Urinary bladder (tissue), 4 donors: ENCODE data around the gene SH3BP1. TPM values are rescaled to one million over a fixed set of nuclear protein-coding genes. Genes with fewer than 3 reads are reported as not detected.
"Not testable (repeated sequence)": the region's sequence is repeated elsewhere in the genome, so short reads cannot be mapped to it uniquely, and the experiment has no call there.

Experiments
- DNase-seq: peaks from one replicate; pipeline ENCODE4 v3.0.0-alpha.2; 2015; ENCODE audit errors: extremely low spot score
- H3K27ac ChIP-seq: one replicate; pipeline ENCODE4 v1.5.1; 2013; ENCODE audit warnings: low read depth, mild to moderate bottlenecking, moderate library complexity
- H3K36me3 ChIP-seq: one replicate; pipeline ENCODE4 v1.6.1; 2013; ENCODE audit warnings: mild to moderate bottlenecking, moderate library complexity; ENCODE audit not compliant: insufficient read depth
- H3K4me1 ChIP-seq: one replicate; pipeline ENCODE4 v1.6.1; 2013; ENCODE audit warnings: mild to moderate bottlenecking, moderate library complexity; ENCODE audit not compliant: insufficient read depth
- H3K4me3 ChIP-seq: one replicate; pipeline ENCODE4 v1.5.1; 2013; ENCODE audit warnings: low read depth, low read length
- WGBS: extraction: QIAGEN DNeasy Blood & Tissue Kit; methylation state at CpG from one replicate; pipeline ENCODE4 v1.1.7; 2013; 5-methylcytosine and 5-hydroxymethylcytosine counted together
- polyA plus RNA-seq: library from polyadenylated mRNA; stranded (reverse); fragments of 200-250 nt; gene quantifications from one replicate; pipeline ENCODE4 v1.2.3, GENCODE V29; 2013
- total RNA-seq: library from RNA; depleted of rRNA; stranded (reverse); fragments of >200 nt; gene quantifications from one replicate; pipeline ENCODE4 v1.2.3, GENCODE V29; 2014
- donor health status: healthy with polysubstance abuse.
- donor health status: healthy.

The SH3BP1 gene, protein sequence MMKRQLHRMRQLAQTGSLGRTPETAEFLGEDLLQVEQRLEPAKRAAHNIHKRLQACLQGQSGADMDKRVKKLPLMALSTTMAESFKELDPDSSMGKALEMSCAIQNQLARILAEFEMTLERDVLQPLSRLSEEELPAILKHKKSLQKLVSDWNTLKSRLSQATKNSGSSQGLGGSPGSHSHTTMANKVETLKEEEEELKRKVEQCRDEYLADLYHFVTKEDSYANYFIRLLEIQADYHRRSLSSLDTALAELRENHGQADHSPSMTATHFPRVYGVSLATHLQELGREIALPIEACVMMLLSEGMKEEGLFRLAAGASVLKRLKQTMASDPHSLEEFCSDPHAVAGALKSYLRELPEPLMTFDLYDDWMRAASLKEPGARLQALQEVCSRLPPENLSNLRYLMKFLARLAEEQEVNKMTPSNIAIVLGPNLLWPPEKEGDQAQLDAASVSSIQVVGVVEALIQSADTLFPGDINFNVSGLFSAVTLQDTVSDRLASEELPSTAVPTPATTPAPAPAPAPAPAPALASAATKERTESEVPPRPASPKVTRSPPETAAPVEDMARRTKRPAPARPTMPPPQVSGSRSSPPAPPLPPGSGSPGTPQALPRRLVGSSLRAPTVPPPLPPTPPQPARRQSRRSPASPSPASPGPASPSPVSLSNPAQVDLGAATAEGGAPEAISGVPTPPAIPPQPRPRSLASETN
- 10.9 TPM for total RNA-seq
- 11.3 TPM for polyA plus RNA-seq

DNA sequence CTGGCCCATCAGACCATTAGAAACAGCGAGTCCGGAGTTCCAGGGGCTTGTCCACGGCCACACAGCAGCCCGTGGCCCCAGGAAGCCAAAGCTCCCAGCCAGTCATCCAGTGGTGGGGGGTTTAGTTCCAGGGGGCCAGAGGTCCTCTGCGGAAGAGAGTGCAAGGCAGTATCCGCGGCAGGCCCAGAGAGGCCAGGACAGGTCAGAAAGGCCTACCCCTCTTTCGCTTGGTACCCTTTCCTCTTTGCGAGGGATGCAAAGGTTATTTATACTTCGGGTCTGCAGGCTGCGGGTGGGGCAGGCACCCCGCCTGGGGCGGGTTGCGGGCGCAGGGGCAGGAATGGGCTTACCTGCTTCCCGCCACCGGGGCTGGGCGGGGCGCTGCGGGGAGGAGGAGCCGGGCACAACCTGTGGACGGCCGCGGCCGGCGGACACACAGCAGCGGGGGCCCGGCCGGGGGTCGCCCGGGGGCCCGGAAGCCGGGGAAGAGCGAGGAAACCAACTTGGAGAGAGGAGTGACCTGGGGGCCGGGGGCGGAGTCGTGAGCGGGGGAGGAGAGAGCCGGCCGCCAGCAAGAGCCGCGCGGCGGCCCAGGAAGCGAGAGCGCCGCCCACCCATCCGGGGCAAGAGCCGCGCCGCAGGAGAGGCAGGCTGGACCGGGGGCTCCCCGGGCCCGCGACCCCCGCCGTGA, at the start of gene SH3BP1:
TSS of gene SH3BP1 (plus strand) at position 600 of the 691 bp plus-strand sequence. CDS start 119 bp downstream, outside the sequence.
- peak within 1 kb of the TSS; percentile 81 for H3K27ac ChIP-seq
- H3K36me3 ChIP-seq = no peaks in the 10 kb centered on the region
- WGBS = 5% methylated on average over 57 of the region's 57 CpGs
- no peaks in the 10 kb centered on the region for H3K4me1 ChIP-seq
- DNase-seq = peak; percentile 37
- H3K4me3 ChIP-seq = peak within 1 kb of the TSS; percentile 67

DNA sequence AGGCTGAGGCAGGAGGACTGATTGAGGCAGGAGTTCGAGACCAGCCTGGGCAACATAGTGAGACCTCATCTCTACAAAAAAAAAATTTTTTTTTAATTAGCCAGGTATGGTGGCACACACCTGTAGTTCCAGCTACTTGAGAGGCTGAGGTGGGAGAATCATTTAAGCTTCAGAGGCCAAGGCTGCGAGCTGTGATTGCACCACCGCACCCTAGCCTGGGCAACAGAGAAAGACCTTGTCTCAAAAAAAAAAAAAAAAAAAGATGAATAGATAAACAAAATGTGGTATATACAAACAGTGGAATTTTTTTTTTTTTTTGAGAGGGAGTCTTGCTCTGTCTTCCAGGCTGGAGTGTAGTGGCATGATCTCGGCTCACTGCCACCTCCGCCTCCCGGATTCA, 48.4 kb upstream of the SH3BP1 start:
- 87% methylated on average over 6 of the region's 6 CpGs for WGBS
- H3K4me1 ChIP-seq, H3K36me3 ChIP-seq, DNase-seq, H3K4me3 ChIP-seq, H3K27ac ChIP-seq: not testable (repeated sequence)

DNA sequence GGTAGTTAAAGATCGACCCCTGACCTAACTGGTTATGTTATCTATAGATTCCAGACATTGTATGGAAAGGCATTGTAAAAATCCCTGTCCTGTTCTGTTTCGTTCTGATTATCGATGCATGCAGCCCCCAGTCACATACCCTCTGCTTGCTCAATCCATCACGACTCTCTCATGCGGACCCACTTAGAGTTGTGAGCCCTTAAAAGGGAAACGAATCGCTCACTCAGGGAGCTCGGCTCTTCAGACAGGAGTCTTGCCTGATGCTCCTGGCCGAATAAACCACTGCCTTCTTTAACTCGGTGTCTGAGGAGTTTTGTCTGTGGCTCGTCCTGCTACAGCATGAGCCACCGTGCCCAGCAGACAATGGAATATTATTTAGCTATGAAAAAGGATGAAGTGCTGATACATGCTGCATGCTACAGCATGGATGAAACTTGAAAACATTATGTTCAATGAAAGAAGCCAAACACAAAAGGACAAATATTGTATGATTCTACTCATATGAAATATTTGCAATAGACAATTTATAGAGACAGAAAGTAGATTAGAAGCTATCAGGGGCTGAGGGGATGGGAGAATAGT, 47.6 kb upstream of the SH3BP1 start:
- Histone ChIP-seq H3K36me3 (no peaks in the 10 kb centered on the region), H3K4me3 (no peak overlapping the region), H3K27ac (no peak overlapping the region), H3K4me1 (no peaks in the 10 kb centered on the region)
- 85% methylated on average over 12 of the region's 12 CpGs for WGBS
- no peak for DNase-seq

DNA sequence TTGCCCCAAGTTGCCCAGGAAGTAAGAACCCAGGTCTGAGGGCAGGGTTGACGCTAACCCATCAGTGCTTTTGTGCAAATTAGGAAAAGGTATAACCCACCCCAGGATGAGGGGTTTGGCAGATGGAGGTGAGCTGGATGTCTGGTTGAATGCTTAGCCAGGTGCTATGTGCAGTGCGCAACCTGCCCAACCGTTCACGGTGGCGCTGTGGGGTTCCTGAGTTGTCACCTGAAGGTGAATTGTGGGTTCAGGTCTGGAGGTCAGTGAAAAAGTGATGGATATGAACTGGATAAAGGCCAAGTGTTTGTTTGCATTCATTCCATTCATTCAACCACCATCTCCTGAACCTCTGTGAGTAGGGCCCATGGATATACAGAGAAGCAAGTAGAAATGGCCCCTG, 45.2 kb upstream of the SH3BP1 start:
- no peaks in the 10 kb centered on the region for H3K36me3 ChIP-seq
- no peak for DNase-seq
- no peak overlapping the region for H3K27ac ChIP-seq
- 90% methylated on average over 5 of the region's 5 CpGs for WGBS
- no peak overlapping the region for H3K4me3 ChIP-seq
- no peaks in the 10 kb centered on the region for H3K4me1 ChIP-seq

DNA sequence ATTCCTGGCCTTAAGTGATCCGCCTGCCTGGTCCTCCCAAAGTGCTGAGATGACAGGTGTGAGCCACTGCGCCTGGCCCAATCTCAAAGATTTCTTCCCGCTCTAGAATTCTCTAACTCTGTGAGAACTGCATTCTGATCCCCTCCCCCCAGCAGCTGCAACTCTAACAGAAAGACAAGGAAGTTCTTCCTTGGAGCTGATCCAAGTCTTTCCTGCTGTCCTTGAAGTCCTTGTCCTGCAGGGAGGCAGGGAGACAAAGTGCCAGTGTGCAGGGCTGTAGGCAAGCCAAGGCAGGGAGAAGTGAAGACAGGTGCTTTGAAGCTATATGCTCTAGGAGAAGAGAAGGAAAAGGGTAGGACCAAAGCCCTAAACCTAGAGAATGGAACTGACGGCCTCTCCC, 40.3 kb upstream of the SH3BP1 start:
- WGBS = 65% methylated on average over 4 of the region's 4 CpGs
- no peak for DNase-seq
- H3K4me3 ChIP-seq = no peak overlapping the region
- no peaks in the 10 kb centered on the region for H3K36me3 ChIP-seq
- no peaks in the 10 kb centered on the region for H3K4me1 ChIP-seq
- H3K27ac ChIP-seq = no peak overlapping the region

DNA sequence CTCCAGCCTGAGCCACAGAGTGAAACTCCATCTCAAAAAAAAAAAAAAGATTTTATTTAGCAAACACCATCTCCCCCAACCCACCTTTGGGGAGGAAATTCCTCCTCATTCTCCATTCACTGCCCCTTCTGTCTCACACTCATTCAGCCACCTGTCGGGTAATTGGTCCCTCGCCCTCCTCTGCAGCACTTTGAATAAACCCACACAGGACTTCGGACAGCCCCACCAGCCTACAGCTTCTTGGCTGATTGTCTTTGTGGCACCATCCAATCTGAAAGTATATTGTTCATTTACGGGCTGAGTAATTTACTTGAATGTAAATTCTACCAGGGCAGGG, 38.3 kb upstream of the SH3BP1 start:
- 37% methylated on average over 4 of the region's 4 CpGs for WGBS
- Histone ChIP-seq H3K4me1 (no peaks in the 10 kb centered on the region), H3K27ac (no peak overlapping the region), H3K36me3 (no peaks in the 10 kb centered on the region), H3K4me3 (no peak overlapping the region)
- no peak for DNase-seq

DNA sequence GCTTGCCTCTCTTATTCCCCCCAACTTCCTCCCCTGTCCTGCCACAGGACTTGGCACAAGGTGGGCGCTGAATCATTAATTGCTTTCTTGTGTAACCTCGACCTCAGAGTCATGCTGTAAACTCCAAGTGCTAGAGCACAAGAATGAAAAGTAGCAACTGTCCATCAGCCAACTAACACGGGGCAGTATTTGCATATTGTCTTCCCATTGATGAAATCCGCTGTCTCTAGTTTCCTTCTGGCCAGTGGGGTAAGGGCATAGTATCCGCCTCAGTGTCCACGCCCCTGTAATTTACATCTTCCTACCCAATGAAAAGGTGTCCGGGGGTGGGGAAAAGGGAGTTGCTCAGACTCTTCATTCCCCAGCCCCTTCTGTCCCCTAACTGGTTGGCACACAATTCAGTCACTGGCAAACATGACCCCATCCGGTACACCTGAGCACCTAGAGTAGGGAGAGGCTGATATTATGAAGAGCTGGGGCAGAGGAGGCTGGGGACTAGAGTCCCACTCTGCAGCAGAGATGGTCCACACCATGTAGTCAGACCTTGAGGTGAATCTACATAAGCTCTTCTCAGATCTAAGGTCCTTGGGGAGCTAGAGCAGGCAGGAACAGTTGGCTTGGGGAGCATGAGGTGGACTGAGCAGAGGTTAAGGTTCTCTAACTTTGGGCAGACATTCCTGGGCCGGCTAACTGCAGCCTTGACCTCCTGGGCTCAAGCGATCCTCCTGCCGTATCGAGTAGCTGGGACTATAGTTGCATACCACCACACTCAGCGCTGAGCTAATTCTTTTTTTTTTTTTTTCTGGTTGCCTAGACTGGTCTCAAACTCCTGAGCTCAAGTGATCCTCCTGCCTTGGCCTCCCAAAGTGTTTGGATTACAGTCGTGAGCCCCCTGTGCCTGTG, 37.7 kb upstream of the SH3BP1 start:
- no peak overlapping the region for H3K4me3 ChIP-seq
- no peaks in the 10 kb centered on the region for H3K4me1 ChIP-seq
- H3K36me3 ChIP-seq = no peaks in the 10 kb centered on the region
- no peak overlapping the region for H3K27ac ChIP-seq
- DNase-seq = no peak
- WGBS = 38% methylated on average over 14 of the region's 14 CpGs

DNA sequence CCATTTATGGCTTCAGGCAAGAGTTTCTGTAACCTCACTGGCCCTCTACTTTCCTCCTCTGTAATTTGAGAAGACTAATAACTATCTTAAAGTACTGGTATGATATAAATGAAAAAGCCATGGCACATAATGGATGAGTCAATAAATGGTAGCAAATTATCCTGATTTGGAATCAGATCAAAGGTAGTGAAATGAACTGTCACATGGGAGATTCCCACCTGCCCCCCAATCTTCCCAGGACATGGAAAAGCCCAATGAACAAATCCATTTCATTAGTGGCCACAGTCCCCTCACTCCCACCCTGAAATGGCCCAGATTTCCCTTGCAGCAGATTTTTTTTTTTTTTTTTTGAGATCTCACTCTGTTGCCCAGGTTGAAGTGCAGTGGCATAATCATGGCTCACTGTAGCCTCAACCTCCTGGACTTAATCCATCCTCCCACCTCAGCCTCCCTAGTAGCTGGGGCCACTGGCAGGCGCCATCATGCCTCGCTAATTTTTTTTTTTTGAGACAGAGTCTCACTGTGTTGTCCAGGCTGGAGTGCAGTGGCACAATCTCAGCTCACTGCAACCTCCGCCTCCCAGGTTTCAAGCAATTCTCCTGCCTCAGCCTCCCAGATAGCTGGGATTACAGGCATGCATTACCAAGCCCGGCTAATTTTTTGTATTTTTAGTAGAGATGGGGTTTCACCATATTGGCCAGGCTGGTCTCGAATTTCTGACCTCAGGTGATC, 36.8 kb upstream of the SH3BP1 start:
- not testable (repeated sequence) for H3K4me1 ChIP-seq, H3K4me3 ChIP-seq, H3K36me3 ChIP-seq, H3K27ac ChIP-seq, DNase-seq
- 82% methylated on average over 5 of the region's 5 CpGs for WGBS

DNA sequence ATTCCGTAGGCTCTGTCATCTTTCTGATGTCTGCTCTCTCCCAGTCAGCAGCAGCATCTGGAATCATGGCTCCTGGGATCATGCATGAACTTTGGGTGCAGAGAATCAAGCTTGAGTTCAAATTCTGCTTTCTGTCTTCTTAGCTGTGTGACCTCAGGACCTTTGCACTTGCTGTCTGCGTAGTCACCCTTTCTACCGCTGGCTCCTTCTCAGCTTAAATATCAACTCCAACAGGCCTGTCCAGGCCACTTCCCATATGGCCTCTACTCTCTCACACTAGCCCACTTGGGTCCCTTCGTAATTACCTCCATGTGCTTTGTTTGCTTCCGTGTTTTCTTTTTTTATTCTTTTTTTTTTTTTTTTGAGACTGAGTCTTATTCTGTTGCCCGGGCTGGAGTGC, 35.4 kb upstream of the SH3BP1 start:
- no peak for DNase-seq
- WGBS = 89% methylated on average over 6 of the region's 6 CpGs

DNA sequence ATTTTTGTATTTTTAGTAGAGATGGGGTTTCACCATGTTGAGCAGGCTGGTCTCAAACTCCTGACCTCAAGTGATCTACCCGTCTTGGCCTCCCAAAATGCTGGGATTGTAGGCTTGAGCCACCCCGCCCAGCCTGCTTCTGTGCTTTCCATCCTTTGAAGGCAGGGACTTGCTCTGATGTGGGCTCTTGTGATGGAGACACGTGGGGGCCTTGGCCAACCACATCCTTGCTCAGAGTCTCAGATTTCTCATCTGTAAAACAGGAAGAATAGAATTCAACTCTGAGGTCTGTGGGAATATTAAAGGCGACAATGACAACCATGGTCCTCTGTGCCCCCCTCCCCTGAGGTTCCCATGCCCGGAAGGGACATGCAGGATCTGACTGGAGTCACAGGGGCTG, 34.6 kb upstream of the SH3BP1 start:
- no peak overlapping the region for H3K4me3 ChIP-seq
- WGBS = 57% methylated on average over 5 of the region's 5 CpGs
- no peaks in the 10 kb centered on the region for H3K36me3 ChIP-seq
- H3K4me1 ChIP-seq = no peaks in the 10 kb centered on the region
- DNase-seq = no peak
- no peak overlapping the region for H3K27ac ChIP-seq

More for the DNA sequence above, 35.4 kb upstream of the SH3BP1 start:
- no peaks in the 10 kb centered on the region for H3K4me1 ChIP-seq
- no peaks in the 10 kb centered on the region for H3K36me3 ChIP-seq
- no peak overlapping the region for H3K27ac ChIP-seq
- H3K4me3 ChIP-seq = no peak overlapping the region

DNA sequence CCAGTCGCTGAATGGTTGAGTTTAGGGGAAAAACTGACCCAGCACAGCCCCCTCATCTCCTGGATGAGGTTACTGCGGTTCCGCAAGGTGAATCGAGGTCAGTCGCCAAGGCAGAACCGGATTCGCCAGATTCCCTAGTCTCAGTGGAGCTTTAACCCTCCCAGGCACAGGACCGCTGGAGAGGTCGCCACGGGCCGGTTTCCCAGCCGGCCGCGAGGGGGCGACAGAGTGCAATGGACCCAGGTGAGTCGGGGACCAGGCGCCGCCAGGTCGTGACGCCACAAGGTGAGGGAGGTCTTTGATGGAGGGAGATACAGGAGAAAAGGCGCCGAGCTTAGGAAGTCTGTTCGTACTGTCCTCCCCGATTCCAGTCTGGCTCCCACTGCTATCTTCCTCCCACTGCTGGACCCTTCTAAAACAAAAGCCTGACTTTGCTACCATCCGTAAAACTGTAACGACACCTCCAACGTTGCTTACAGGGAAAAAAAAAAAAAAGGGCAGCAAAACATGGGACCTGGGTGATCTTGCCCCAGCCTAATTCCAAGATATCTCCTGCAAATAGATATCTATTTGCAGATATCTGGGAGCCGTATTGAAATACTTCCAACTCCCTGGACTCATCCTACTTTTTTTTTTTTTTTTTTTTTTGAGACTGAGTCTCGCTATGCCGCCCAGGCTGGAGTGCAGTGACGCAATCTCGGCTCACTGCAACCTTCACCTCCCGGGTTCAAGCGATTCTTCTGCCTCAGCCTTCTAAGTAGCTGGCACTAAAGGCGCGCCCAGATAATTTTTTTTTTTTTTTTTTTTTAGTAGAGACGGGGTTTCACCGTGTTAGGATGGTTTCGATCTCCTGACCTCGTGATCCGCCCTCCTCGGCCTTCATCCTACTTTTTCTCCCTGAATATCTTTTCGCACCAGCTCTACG, 32.2 kb upstream of the SH3BP1 start:
- Histone ChIP-seq H3K4me1 (no peaks in the 10 kb centered on the region), H3K27ac (peak overlapping the region; percentile 93), H3K4me3 (peak overlapping the region; percentile 83), H3K36me3 (no peaks in the 10 kb centered on the region)
- peak; percentile 58 for DNase-seq
- 2% methylated on average over 44 of the region's 44 CpGs for WGBS
